Ishikawa (cell line): ENCODE data around the gene P2RX6.

Experiments used
- CEBPB ChIP-seq: IDR thresholded peaks from 2 replicates; pipeline ENCODE4 v1.6.1; 2012
- CREB1 ChIP-seq: IDR thresholded peaks from 2 replicates; pipeline ENCODE4 v1.6.1; 2012; ENCODE audit warnings: low read depth
- EGR1 ChIP-seq: IDR thresholded peaks from 2 replicates; pipeline ENCODE4 v1.6.1; 2012
- EP300 ChIP-seq: IDR thresholded peaks from 2 replicates; pipeline ENCODE4 v1.6.1; 2012; ENCODE audit warnings: borderline replicate concordance
- FOXM1 ChIP-seq: IDR thresholded peaks from 2 replicates; pipeline ENCODE4 v1.6.1; 2012; ENCODE audit warnings: low read depth, borderline replicate concordance
- NFIC ChIP-seq: IDR thresholded peaks from 2 replicates; pipeline ENCODE4 v1.6.1; 2012
- RAD21 ChIP-seq: IDR thresholded peaks from 2 replicates; pipeline ENCODE4 v1.6.1; 2012; ENCODE audit warnings: low read depth
- TAF1 ChIP-seq: IDR thresholded peaks from 2 replicates; pipeline ENCODE4 v1.6.1; 2012; ENCODE audit warnings: low read depth, mild to moderate bottlenecking
- TCF12 ChIP-seq: IDR thresholded peaks from 2 replicates; pipeline ENCODE4 v1.6.1; 2012; ENCODE audit warnings: low read depth
- TEAD4 ChIP-seq: IDR thresholded peaks from 2 replicates; pipeline ENCODE4 v1.6.1; 2012
- USF1 ChIP-seq: IDR thresholded peaks from 2 replicates; pipeline ENCODE4 v1.6.1; 2012
- YY1 ChIP-seq: IDR thresholded peaks from 2 replicates; pipeline ENCODE4 v1.6.1; 2012; ENCODE audit warnings: low read depth
- ZBTB7A ChIP-seq: IDR thresholded peaks from 2 replicates; pipeline ENCODE4 v1.6.1; 2012; ENCODE audit warnings: low read depth
- TF ChIP-seq, protein P1 (sequence below): IDR thresholded peaks from 2 replicates; pipeline ENCODE4 v1.6.1; 2012; ENCODE audit warnings: low read depth, mild to moderate bottlenecking
- TF ChIP-seq, protein P2 (sequence below): IDR thresholded peaks from 2 replicates; pipeline ENCODE4 v1.6.1; 2012

The P2RX6 gene

GRCh38 chr22:20977516-20978170 is 37.3 kb upstream of the P2RX6 start:
- TF ChIP-seq, protein P1, sequence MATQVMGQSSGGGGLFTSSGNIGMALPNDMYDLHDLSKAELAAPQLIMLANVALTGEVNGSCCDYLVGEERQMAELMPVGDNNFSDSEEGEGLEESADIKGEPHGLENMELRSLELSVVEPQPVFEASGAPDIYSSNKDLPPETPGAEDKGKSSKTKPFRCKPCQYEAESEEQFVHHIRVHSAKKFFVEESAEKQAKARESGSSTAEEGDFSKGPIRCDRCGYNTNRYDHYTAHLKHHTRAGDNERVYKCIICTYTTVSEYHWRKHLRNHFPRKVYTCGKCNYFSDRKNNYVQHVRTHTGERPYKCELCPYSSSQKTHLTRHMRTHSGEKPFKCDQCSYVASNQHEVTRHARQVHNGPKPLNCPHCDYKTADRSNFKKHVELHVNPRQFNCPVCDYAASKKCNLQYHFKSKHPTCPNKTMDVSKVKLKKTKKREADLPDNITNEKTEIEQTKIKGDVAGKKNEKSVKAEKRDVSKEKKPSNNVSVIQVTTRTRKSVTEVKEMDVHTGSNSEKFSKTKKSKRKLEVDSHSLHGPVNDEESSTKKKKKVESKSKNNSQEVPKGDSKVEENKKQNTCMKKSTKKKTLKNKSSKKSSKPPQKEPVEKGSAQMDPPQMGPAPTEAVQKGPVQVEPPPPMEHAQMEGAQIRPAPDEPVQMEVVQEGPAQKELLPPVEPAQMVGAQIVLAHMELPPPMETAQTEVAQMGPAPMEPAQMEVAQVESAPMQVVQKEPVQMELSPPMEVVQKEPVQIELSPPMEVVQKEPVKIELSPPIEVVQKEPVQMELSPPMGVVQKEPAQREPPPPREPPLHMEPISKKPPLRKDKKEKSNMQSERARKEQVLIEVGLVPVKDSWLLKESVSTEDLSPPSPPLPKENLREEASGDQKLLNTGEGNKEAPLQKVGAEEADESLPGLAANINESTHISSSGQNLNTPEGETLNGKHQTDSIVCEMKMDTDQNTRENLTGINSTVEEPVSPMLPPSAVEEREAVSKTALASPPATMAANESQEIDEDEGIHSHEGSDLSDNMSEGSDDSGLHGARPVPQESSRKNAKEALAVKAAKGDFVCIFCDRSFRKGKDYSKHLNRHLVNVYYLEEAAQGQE, result no peak
- TF ChIP-seq RAD21 (no peak), TCF12 (no peak), ZBTB7A (no peak), EP300 (no peak), FOXM1 (no peak), CREB1 (no peak)

GRCh38 chr22:20978419-20978818 is 36.5 kb upstream of the P2RX6 start:
- no peak for TF ChIP-seq TAF1
- TF ChIP-seq, protein P2, sequence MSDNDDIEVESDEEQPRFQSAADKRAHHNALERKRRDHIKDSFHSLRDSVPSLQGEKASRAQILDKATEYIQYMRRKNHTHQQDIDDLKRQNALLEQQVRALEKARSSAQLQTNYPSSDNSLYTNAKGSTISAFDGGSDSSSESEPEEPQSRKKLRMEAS, result no peak
- no peak for TF ChIP-seq NFIC
- no peak for TF ChIP-seq CEBPB
- TF ChIP-seq ZBTB7A, result no peak
- no peak for TF ChIP-seq EP300
- TF ChIP-seq YY1, result no peak
- TF ChIP-seq TCF12, result no peak
- no peak for TF ChIP-seq USF1
- no peak for TF ChIP-seq TEAD4
- TF ChIP-seq EGR1, result no peak
- no peak for TF ChIP-seq CREB1
- TF ChIP-seq FOXM1, result no peak
- TF ChIP-seq, protein P1, result no peak
- TF ChIP-seq RAD21, result no peak

DNA sequence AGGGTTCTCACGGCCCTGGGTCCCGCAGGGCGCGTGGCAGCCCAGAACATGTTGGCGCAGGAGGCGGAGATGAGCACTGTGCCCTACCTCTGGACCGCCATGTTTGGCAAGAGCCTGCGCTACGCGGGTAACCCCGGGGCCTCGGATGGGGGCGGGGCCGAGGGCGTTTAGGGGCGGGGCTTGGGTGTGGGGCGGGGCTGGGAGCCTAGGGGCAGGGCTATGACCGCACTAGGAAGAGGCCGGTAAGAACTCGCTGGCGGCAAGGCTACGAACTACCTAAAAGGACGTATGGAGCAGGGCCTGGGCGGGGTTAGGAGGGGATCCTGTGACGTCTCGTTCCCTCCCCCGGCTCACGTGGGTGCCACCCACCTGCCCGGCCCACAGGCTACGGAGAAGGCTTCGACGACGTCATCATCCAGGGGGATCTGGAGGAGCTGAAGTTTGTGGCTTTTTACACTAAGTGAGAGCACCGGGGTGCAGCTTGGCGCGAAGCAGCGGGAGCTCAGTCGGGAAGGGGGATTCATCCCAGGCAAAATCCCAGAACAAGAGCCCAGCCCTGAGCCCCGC is 35.6 kb upstream of the P2RX6 start:
- TF ChIP-seq, protein P2, result peak; percentile 84
- TF ChIP-seq EGR1, result no peak
- TF ChIP-seq CREB1, result peak; percentile 54; the same call in 1 of the 2 replicates
- TF ChIP-seq YY1, result peak; percentile 17; the same call in 1 of the 2 replicates
- peak; percentile 81 for TF ChIP-seq USF1

DNA sequence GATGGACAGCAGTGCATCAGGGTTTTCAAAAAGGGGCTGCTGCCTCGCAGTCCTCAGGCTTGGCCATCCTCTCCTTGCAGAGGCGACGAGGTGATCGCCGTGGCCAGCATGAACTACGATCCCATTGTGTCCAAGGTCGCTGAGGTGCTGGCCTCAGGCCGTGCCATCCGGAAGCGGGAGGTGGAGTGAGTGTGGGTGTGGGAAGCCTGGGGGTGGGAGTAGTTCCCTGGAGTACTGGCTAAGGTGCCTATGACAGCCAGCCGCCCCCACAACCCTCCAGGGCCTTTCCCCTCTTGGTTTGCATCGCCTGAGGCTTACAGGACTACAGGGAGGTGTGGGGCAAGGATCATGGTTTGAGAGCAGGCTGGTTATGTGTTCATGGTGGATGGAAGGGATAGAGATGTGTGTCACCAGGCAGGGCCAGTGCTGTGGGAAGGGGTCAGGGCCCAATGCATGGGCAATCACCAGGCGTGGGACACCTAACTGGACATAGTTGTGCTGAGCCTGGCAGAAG is 35.0 kb upstream of the P2RX6 start:
- TF ChIP-seq FOXM1, result no peak
- TF ChIP-seq CREB1, result no peak
- TF ChIP-seq TCF12, result no peak
- TF ChIP-seq, protein P1, result no peak
- TF ChIP-seq TEAD4, result no peak
- no peak for TF ChIP-seq EP300
- TF ChIP-seq, protein P2, result no peak
- no peak for TF ChIP-seq ZBTB7A
- TF ChIP-seq USF1, result no peak
